VCaP (cell line): ENCODE data around the gene DMRTC2.

Source experiments
- H3K27ac ChIP-seq: fragments of 450-650 bp; 2 replicates; pipeline ENCODE4 v1.5.1; 2017
- CTCF ChIP-seq: fragments of 450-650 bp; conservative IDR thresholded peaks from 2 replicates; pipeline ENCODE4 v1.5.1; 2017; ENCODE audit warnings: mild to moderate bottlenecking, moderate library complexity

The DMRTC2 gene

GRCh38 chr19:41845001-41845050 lies at the start of gene DMRTC2:
Gene DMRTC2 (plus strand): TSS chr19:41845042. CDS start chr19:41847429, 2,387 bp downstream.
- H3K27ac ChIP-seq: no peak within 1 kb of the TSS
- TF ChIP-seq CTCF: no peak

- no peak for TF ChIP-seq CTCF
- peak within 1 kb of the TSS; percentile 93; the same call in 1 of the 2 replicates for H3K27ac ChIP-seq
Measured at GRCh38 chr19:41796362-41796761, 48.5 kb upstream of the DMRTC2 start, which contains the start of gene CEACAM3. Gene CEACAM3 (plus strand): TSS chr19:41796587. CDS start chr19:41796678, 91 bp downstream.

- no peak overlapping the region; the same call in 1 of the 2 replicates for H3K27ac ChIP-seq
- no peak for TF ChIP-seq CTCF
Measured at GRCh38 chr19:41796901-41797300, 47.9 kb upstream of the DMRTC2 start.

DNA sequence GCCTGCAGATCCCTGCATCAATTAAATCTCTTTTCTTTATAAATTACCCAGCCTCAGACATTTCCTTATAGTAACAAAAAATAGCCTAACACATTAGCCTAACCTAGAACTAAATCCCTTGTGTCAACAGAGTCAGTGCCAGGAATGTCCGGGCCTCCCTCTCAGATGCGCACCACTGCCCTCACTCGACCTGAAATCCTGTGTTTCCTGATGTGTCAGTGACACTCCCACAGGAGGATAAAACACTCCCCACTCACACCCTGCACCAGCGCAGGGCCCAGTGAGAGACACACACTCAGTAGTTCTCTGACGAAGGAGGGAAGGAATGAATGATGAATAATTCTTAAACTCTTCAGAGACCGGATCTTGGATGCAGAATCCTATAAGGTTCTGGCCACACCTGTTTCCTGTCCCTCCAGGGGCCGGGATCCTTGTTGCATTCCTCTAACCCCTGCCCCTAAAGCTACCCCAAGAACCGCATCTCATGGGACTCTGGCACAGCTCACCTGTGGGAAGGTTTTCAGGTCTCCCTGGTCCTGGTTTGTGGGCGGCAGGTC lies 45.3 kb upstream of the DMRTC2 start:
- TF ChIP-seq CTCF: no peak
- peak overlapping the region; percentile 93 for H3K27ac ChIP-seq

DNA sequence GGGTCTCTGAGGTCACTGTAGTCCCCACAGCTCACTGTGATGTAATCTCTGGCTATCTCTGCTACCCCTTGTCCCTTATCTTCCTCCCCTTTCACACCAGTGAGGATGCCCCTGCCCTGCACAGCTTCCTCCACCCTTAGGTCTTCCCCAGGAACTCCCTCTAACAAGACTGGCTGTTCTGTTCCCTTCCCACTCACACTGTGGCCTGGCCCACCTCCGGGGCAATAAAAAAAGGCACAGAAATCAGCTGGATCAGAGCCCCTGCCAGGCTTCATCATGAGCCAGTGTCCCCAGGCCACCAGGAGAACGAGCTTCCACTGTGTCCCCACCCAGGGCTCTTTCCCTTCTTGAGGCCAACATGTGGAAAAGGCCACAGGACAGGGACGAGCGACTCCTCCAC lies 43.8 kb upstream of the DMRTC2 start:
- no peak for TF ChIP-seq CTCF
- H3K27ac ChIP-seq: peak overlapping the region; percentile 93

DNA sequence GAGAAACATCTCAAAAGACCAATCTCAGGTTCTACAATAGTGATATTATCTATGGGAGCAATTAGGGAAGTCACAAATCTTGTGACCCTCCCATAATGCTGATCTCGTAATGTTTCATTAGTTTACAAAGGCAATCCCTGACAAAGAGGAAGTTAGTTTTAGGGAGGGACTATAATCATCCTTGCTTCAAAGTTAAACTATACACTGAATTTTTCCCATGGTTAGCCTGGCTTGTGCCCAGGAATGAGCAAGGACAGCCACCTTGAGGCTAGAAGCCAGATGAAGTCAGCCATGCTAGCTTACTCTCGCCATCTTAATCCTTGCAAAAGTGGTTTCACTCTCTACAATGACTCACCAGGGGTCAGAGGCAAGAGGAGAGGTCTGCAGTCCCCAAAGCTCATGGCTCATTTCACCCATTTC lies 43.0 kb upstream of the DMRTC2 start:
- H3K27ac ChIP-seq: peak overlapping the region; percentile 93
- TF ChIP-seq CTCF: no peak

DNA sequence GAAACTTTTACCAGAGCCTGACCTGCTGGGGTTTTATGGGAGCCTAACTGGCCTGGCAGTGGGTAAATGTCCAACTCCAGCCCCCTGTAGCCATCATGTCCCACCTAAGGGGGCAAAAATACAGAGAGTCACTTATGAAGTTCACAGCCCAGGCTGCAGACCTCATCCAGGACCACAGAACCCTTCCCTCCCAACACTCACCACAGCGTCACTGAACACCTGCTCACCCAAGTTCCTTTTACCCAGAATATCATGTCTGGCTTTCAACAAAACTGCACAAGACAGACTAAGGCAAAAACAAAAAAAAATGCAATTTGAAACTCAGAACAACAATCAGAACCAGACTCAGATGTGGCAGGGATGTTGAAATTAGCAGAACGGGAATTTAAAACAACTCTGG lies 42.1 kb upstream of the DMRTC2 start:
- TF ChIP-seq CTCF: no peak
- peak overlapping the region; percentile 93; the same call in 1 of the 2 replicates for H3K27ac ChIP-seq

DNA sequence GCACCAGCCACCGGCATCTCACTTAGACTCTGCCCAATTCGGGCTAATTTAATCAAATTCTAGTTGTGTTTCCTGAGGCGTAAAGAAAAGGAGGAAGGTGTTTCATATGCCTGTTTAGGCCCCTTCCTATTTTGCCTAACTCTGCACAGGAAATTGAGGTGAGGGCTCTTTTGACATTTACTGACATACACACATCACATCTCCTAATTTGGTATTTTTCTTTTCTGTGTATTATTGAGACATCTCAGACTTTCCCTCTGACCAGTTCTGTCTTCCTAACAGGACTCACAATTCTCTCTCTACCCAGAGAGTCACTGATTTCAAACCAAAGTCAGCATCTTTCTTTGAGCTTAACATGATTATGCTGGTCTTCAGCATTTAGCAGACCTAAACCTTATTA lies 40.5 kb upstream of the DMRTC2 start:
- TF ChIP-seq CTCF: no peak
- H3K27ac ChIP-seq: no peak overlapping the region
